Glomerular endothelial cell (primary cell): ENCODE measurements around the gene GARIN3. TPM values are rescaled to one million over a fixed set of nuclear protein-coding genes. Genes with fewer than 3 reads are reported as not detected.
"Not testable (repeated sequence)": the region's sequence is repeated elsewhere in the genome, so short reads cannot be mapped to it uniquely, and the experiment has no call there.

Experiments
- DNase-seq: peaks from one replicate; pipeline ENCODE4 v3.0.0-alpha.2; 2011; ENCODE audit warnings: low read depth, low spot score; ENCODE audit errors: extremely low read depth
- total RNA-seq: library from RNA; depleted of rRNA; stranded (reverse); fragments of >200 nt; gene quantifications from 2 replicates; pipeline ENCODE4 v1.2.3, GENCODE V29; 2015

Gene GARIN3
- total RNA-seq, 1 donor from 2014 or later, result not detected

GRCh38 chr5:157186309-157187045 lies 20.4 kb upstream of the GARIN3 start:
- no peak for DNase-seq

GRCh38 chr5:157185122-157185521 lies 19.1 kb upstream of the GARIN3 start:
- not testable (repeated sequence) for DNase-seq

- no peak for DNase-seq
These were observed 18.1 kb upstream of the GARIN3 start for GRCh38 chr5:157184117-157184670.

GRCh38 chr5:157182143-157182757 lies 16.2 kb upstream of the GARIN3 start:
- no peak for DNase-seq

- DNase-seq, result no peak
These were observed 14.6 kb upstream of the GARIN3 start, which contains the start of gene ITK for GRCh38 chr5:157180374-157181264. Gene ITK (plus strand): TSS chr5:157180840. CDS start chr5:157180978, 138 bp downstream.

- DNase-seq, result no peak
These were observed 12.9 kb upstream of the GARIN3 start for GRCh38 chr5:157178966-157179365.

- DNase-seq, result no peak
These were observed 11.9 kb upstream of the GARIN3 start for GRCh38 chr5:157177953-157178352.

- DNase-seq, result no peak
These were observed 9.1 kb upstream of the GARIN3 start for GRCh38 chr5:157175071-157175612.

GRCh38 chr5:157172403-157172802 lies 6.3 kb upstream of the GARIN3 start:
- DNase-seq, result no peak

- DNase-seq, result no peak
These were observed 2.2 kb upstream of the GARIN3 start for GRCh38 chr5:157168286-157168685.

- DNase-seq, result no peak
These were observed 1.2 kb upstream of the GARIN3 start for GRCh38 chr5:157167214-157167621.

- DNase-seq, result no peak
These were observed 396 bp downstream of the GARIN3 start for GRCh38 chr5:157165668-157166067.

- no peak for DNase-seq
These were observed 803 bp downstream of the GARIN3 start for GRCh38 chr5:157165261-157165660.

- DNase-seq, result no peak
These were observed 1.5 kb downstream of the GARIN3 start for GRCh38 chr5:157164521-157164920.

- DNase-seq, result no peak
These were observed 3.0 kb downstream of the GARIN3 start for GRCh38 chr5:157162919-157163510.

- no peak for DNase-seq
These were observed 4.1 kb downstream of the GARIN3 start for GRCh38 chr5:157161996-157162395.

- DNase-seq, result no peak
These were observed 6.1 kb downstream of the GARIN3 start for GRCh38 chr5:157160001-157160400.

GRCh38 chr5:157159209-157159751 lies 6.8 kb downstream of the GARIN3 start:
- DNase-seq, result no peak

GRCh38 chr5:157157293-157157891 lies 8.7 kb downstream of the GARIN3 start:
- DNase-seq, result no peak

GRCh38 chr5:157155297-157155696 lies 10.8 kb downstream of the GARIN3 start:
- DNase-seq, result no peak
